ENCODE data around the gene DOCK2.

- TF ChIP-seq EZH2 (IDR thresholded peaks at IDR 0.05; ENCODE audit: insufficient read depth, poor library complexity, severe bottlenecking) (no peak), EZH2phosphoT487 (IDR thresholded peaks at IDR 0.05; ENCODE audit: insufficient read depth, low read depth) (no peak)
Measured at GRCh38 chr5:169764018-169764378, 126.9 kb downstream of the DOCK2 start.
